GM19043 (cell line): ENCODE results near the gene PERCC1.
"Not testable (repeated sequence)": the region's sequence is repeated elsewhere in the genome, so short reads cannot be mapped to it uniquely, and the experiment has no call there.

Experiments
- ATAC-seq: cut with Tn5 transposase; IDR thresholded peaks from one replicate; pipeline ENCODE4 v1.9.1; 2021; ENCODE audit warnings: low read depth; ENCODE audit not compliant: unreplicated experiment

PERCC1 gene

DNA sequence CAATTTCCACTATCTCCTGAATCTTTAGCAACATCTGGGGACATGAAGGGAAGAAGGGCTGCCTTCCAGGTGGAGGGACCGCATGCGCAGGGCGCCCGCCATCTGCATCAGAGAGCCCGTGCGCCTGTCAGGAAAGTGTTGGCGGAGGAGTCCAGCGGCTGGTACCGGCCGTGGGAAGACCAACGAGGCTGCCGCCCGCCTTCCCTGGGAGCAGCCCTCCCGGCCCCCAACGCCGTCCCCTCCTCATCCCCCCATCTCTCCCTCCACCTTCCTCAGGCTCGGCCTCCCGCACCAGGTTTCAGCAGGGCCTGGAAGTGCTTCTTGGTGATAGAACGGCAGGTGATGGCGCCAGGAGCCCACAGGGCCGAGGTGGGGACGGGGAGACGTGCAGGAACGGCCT is 35.2 kb downstream of the PERCC1 start:
- no peak for ATAC-seq

DNA sequence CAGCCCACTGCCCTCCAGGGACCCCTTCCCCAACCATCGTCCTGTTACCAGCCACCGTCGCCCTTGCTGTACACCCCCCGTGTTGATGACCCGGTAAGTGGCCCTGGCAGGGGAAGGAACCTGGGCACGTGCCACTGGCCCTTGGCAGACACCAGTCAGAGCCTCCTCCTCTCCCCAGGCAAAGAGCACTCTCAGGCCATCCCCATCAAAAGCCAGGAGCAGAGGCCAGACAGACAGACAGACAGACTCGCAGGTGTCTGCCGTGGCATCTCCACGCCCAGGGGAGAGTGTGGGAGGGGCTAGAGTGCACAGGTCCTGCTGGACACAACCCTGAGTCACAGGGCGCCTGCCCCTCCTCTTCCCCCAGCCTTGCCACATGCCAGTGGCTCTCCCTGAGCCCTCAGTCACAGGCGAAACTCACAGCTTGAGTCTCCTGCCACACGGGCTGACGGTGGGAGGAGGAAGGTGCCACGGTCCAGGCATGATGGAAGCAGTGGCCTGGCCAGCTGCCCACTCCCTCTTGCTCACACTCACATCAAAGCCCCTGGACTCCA is 36.2 kb downstream of the PERCC1 start:
- no peak for ATAC-seq

DNA sequence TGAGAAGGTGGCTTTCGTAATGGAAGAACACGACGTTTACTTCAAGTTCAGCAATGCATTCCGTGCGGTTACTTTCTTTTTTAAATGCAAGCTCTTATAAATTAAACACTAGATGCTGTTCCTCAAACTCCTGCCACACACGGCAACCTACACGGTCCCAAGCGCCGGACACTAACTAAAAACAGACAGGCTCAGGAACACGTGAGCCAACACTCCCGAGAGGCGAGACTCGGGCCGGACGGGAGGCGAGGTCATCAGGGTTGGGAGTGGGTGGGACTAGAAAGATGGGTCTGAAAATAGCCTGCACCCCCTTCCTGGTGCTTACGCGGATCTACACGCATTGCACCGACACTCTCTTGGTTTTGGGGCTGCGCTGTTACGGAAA is 37.5 kb downstream of the PERCC1 start:
- ATAC-seq: no peak

DNA sequence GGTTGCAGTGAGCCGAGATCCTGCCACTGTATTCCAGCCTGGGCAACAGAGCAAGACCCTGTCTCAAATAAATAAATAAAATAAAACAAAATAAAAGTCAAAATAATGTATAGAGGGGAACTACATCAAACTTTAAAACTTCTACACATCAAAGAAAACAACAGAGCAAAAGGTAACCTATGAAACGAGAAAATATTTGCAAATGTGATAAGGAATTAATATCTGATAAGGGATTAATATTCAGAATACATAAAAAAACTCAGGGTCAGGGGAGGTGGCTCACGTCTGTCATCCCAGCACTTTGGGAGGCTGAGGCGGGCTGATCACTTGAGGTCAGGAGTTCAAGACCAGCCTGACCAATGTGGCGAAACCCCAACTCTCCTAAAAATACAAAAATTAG is 38.3 kb downstream of the PERCC1 start:
- not testable (repeated sequence) for ATAC-seq

DNA sequence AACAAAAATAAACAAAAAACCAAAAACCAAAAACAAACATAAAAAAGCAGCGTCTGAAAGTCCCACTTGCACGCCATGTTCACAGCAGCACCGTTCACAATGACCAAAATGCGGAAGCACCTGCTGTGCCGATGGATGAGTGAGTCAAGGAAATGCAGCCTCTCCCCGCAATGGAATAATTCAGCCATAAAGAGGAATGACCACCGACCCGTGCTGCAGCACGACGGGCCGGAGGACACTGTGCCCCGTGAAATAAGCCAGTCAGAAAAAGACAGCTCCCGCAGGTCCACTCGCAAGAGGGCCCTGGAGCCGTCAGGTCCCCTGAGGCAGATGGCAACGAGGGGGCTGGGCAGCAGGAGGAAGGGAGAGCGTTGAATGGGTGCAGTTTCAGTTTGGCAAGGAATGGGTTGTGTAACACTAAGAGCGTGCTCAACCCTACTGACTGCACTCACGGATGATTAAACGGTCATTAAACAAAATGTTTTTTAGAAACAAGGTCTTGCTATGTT is 38.9 kb downstream of the PERCC1 start:
- ATAC-seq: no peak

DNA sequence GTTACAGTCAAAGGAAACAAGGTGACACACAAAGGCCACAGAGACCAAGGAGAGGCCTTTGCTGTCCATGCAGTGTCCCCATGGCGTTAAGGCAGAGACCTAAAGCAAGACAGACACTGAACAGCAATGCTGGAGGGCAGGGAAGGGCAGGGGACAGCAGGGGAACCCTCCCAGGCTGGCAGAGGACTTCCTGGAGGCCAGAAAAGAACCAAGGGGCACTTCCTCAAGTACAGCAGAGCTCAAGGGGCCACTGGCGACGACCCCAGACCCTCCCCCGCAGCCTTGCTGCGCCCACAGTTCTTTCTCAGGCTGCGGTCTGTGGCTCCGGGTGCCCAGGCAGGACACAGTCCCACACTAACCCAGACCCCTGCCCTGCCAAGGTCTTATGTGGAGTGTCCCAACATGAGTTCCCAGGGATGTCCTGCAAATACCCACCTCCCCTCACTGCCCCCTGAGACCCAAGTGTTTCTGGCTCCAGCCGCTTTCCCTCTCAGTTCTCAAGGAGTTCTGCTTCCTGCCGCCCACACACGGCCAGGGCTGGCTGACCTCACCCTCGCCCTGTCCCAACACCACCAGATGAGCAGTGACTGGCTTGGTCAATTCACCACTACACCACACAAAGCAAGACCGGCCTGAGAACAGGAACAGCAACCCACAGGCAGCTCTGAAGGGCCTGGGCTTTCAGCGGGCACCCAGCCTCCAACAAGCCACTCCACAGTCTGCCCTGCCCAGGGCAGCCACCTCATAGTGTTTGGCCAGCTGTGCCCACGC is 39.8 kb downstream of the PERCC1 start:
- ATAC-seq: no peak

DNA sequence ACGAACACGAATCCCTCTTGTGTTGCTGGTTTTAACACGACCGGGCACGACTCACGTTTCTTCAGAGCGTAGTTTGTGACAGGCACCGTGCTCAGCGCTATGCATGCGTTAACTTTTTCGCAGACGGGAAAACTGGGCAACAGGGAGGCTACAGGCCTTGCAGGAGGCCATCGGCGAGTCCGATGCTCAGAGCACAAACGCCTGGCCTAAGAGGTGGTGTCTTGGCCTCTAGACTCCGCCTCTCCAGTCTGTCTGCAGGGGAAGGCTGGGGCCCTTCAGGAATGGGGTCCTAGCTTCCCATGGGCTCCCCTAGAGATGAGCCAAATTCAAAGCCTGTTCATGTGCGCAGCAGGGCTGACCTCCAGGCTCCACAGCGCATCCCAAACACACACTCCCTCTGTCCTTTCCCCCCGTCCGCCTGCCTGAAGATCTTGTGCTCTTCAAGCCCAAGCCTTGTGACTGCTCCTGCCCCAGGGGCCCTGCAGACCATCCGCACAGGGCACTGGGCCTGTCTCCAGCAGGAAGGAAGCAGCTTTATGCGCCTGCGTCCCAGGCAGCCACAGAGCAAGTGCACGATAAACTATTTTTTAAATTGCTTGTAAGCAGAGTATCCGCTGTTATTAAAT is 40.8 kb downstream of the PERCC1 start:
- no peak for ATAC-seq

DNA sequence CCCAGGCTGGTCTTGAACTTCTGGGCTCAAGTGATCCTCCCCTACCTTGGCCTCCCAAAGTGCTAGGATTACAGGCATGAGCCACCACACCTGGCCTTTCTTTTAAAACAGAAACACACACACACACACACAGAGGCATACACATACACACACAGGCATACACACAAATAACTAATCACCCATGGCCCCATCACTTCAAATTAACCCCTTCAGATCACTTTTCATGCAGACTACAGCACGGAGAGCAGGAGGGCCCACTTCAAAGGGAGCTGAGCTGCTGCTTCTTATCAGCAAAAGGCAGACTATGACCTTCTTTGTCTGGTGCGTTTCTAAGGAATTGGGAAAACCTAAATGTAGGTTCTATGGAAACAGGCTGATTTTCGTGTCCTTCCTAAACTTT is 42.1 kb downstream of the PERCC1 start:
- no peak for ATAC-seq

DNA sequence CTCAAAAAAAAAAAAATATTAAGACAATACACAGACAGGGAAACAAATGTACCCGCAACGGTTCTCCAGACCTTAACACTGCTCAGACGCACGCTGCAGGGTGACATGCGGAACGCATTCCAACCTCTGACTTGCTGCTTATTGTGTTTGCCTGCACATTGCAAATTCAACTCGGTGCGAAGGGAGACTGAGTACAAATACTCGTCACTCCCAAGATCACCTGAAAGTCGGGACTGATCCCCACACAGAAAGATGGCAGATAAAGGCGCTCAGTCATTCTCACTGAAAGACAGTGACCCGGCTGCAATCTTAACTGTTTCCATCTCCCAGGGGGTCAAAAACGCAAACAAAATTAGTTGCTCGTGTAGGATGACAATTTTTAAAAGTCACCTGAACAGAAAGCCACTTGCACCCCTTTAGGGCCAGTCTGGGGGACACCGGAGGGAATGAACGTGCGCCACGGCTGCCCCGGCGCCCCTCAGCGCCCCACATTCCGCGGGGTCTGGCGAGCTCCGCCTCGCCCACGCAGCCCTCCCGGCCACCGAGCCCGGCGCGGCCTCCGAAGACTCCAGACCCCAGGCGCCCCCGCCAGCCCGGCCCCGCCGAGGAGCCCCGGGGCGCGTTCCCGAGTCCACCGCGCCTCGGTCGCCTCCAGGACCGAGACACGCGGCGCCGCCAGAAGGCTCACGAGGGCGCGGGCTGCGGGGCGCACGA is 43.4 kb downstream of the PERCC1 start:
- ATAC-seq: peak; percentile 9

DNA sequence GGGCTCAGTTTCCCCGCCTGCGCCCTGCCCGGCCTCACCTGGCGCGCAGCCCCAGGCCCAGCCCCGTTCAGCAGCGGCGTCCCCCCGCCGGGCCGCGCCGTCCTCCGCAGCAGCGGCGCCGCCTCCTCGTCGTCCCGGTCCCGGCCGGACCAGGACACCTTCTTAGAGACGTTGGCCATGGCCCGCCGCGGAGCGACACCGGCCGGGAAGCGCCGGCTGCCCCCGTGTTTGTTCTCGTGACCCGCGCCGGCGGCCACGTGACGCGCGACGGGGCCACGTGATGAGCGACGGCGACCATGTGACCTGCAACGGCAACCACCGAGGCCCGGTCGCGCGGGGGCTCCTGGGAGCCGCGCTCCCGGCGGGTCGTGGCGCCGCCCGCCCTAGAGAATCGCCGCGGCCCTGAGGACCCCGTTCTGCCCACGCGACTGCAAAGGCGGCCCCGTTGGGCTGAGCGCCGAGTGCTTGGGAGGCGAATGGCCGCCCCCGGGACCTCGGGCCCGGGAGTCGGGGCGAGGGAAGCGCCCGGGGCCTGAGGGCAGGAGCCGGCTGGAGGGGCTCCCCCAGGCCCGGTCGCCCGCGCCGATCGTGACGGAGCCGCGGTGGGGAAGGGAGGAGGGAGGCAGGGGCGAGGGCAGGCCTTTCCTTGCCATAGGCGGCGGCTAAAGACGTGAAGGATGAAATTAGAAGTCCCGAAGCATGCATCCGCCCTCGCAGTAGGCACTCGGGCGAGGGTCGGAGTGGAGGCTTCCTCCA is 44.1 kb downstream of the PERCC1 start, which contains the start of gene CLCN7:
Gene CLCN7, minus strand, starts transcription at position 233 of the 756 bp plus-strand sequence. Its CDS starts 54 bp downstream, at position 179.
- peak; percentile 78 for ATAC-seq

DNA sequence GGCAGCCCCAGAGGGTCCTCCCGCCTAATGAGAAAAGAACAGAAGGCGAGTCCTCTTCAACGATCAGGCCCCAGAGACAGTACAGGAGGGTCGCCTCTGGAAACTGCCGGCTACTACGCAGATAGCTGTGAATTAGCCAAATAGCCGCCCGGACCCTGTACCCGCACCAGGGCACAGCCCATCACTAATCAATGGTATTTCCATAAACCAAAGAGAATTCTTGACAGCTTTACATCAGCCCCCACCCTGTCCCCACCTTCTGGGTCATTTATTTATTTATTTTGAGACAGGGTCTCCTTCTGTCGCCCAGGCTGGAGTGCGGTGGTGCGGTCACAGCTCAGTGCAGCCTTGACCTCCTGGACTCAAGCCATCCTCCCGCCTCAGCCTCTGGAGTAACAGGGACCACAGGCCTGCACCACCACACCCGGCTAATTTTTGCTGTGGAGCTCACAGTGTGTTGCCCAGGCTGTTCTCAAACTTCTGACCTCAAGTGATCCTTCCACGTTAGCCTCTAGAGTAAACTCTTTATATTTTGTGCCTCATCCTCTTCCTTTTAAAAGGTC is 44.8 kb downstream of the PERCC1 start:
- ATAC-seq: no peak

DNA sequence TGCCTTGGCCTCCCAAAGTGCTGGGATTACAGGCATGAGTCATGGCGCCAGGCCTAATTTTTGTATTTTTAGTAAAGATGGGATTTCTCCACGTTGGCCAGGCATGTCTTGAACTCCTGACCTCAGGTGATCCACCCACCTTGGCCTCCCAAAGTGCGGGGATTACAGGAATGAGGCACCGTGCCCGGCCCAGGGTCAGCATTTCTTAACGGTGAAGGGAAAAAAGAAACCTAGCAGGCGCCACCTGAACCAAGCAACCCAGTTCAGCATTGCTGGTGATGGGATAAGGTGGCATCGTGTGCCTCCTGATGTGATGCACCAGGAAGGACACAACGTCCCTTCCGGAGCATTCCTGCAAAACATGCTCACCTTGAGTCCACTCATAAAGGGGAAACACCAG is 46.2 kb downstream of the PERCC1 start:
- no peak for ATAC-seq

DNA sequence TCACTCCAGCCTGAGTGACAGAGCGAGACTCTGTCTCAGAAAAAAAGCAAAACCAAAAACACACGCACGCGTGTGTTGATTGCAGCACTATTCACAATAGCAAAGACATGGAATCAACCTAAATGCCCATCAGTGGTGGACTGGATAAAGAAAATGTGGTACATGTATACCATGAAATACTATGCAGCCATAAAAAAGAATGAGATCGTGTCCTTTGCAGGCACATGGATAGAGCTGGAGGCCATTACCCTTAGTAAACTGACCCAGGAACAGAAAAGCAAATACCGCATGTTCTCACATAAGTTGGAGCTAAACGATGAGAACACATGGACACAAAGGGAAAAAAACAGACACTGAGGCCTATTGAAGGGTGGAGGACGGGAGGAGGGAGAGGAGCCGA is 48.1 kb downstream of the PERCC1 start:
- ATAC-seq: not testable (repeated sequence)

DNA sequence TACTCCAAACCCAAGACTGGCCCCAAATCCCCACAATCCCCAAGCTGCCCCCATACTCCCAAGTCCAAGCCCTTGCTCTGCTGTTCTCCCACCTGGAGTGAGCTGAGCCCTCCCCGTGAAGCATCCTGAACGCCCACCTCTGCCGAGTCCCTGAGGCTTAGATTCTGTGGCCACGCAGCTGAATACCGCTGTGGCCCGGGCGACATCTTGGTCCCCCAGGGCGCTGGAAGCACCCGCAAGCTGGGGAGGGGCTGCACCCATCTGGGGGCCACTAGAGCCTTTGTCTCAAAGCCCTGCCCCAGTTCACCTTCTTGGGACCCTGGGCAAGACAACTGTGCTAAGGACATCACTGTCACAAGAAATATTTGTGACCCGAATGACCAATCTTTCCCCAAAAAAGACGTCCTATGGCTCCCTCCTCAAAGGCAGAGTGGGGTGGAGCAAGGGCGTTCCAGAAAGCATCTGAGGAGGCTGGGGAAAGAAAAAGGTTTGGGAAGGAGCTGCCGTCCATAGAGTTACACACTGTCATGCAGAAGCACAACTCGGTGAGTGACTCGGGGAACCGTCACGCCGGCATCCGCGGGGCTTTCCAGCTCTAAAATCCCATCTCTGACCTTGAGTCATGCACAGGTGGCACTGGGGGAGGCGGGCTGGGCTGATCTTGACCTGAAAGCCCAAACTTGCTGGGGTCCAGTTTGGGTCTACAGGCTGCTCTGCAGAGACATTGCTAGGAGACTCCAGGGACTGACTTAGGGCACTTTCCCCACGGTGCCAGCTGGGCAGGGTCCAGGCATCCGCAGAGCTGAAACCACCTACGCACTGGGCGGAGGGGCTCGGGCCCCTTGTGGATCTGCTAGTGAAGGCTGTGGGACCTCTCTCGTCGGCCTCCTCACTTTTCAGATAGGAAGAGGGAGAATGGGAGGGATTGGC is 51.3 kb downstream of the PERCC1 start:
- ATAC-seq: no peak
